AG08395 (cell line): ENCODE data around the gene ENGASE.

Experiments
- DNase-seq: peaks from one replicate; pipeline ENCODE4 v3.0.0; 2012; ENCODE audit warnings: mixed read lengths, low spot score

The ENGASE gene

GRCh38 chr17:79114458-79115301, 40.1 kb downstream of the ENGASE start:
- peak; percentile 27 for DNase-seq

- no peak for DNase-seq
Observed at GRCh38 chr17:79115487-79115886, 40.9 kb downstream of the ENGASE start.

GRCh38 chr17:79116575-79117368, 42.1 kb downstream of the ENGASE start:
- DNase-seq: no peak

GRCh38 chr17:79117905-79118487, 43.4 kb downstream of the ENGASE start:
- no peak for DNase-seq

- no peak for DNase-seq
Observed at GRCh38 chr17:79118924-79119323, 44.3 kb downstream of the ENGASE start.

GRCh38 chr17:79120259-79120658, 45.6 kb downstream of the ENGASE start:
- no peak for DNase-seq

- no peak for DNase-seq
Observed at GRCh38 chr17:79123988-79124387, 49.4 kb downstream of the ENGASE start.

GRCh38 chr17:79124513-79125209, 50.0 kb downstream of the ENGASE start:
- DNase-seq: no peak

- no peak for DNase-seq
Observed at GRCh38 chr17:79125503-79125902, 50.9 kb downstream of the ENGASE start.

GRCh38 chr17:79126139-79126538, 51.5 kb downstream of the ENGASE start:
- no peak for DNase-seq

- no peak for DNase-seq
Observed at GRCh38 chr17:79127534-79128135, 53.0 kb downstream of the ENGASE start.

GRCh38 chr17:79129523-79129922, 54.9 kb downstream of the ENGASE start:
- DNase-seq: no peak

GRCh38 chr17:79130536-79131273, 56.1 kb downstream of the ENGASE start:
- no peak for DNase-seq

- DNase-seq: no peak
Observed at GRCh38 chr17:79131274-79131635, 56.6 kb downstream of the ENGASE start.

GRCh38 chr17:79131701-79132100, 57.1 kb downstream of the ENGASE start:
- DNase-seq: no peak

- no peak for DNase-seq
Observed at GRCh38 chr17:79132271-79133064, 57.8 kb downstream of the ENGASE start.

- DNase-seq: no peak
Observed at GRCh38 chr17:79133214-79133613, 58.6 kb downstream of the ENGASE start.

GRCh38 chr17:79133985-79134384, 59.4 kb downstream of the ENGASE start:
- no peak for DNase-seq

- DNase-seq: no peak
Observed at GRCh38 chr17:79135011-79135410, 60.4 kb downstream of the ENGASE start.
